ENCODE measurements around the gene RGS17.

The RGS17 gene

DNA sequence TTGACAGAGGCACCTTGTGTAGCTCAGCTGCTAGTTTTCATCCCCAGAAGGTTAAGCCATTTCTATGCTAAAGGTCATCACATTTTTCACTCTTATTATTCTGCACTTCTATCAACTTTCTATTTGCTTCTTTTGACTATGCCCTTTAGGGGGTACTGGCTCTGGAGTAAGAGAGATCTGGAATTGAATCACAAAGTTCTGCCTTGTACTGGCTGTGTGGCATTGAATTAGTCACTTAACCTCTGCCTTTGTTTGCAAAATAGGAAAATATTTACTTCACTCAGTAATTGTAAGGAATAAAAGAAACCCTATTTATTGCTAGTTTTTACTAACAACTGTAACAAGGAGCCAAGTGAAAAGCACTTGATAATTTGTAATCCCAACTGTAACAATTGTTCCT is 71.8 kb downstream of the RGS17 start:
- Histone ChIP-seq H3K9me2 (replicated peaks; ENCODE audit: low read depth, low read length) (no peaks in the 10 kb centered on the region), H3K4me1 (ENCODE audit: insufficient read depth, low read length, poor library complexity, severe bottlenecking) (no peaks in the 10 kb centered on the region), H3K36me3 (ENCODE audit: insufficient read depth, low read length) (no peaks in the 10 kb centered on the region), H2AFZ (ENCODE audit: low read length) (no peak overlapping the region), H3K4me2 (ENCODE audit: low read depth, low read length, poor library complexity, severe bottlenecking) (no peak overlapping the region), H3K4me3 (ENCODE audit: low read length, poor library complexity, severe bottlenecking) (no peak overlapping the region), H3K27me3 (ENCODE audit: insufficient read depth, low read length, poor library complexity, severe bottlenecking) (no peaks in the 10 kb centered on the region), H3K79me2 (ENCODE audit: insufficient read depth, low read length) (no peaks in the 10 kb centered on the region), H4K20me1 (ENCODE audit: insufficient read depth, low read length, poor library complexity, severe bottlenecking) (no peaks in the 10 kb centered on the region), H3K9ac (ENCODE audit: low read depth, low read length, poor library complexity, severe bottlenecking) (no peak overlapping the region), H3F3A (ENCODE audit: low read depth) (no peaks in the 10 kb centered on the region), H3K9me3 (ENCODE audit: insufficient read depth, low read depth, low read length) (no peaks in the 10 kb centered on the region)
- TF ChIP-seq, protein P1, sequence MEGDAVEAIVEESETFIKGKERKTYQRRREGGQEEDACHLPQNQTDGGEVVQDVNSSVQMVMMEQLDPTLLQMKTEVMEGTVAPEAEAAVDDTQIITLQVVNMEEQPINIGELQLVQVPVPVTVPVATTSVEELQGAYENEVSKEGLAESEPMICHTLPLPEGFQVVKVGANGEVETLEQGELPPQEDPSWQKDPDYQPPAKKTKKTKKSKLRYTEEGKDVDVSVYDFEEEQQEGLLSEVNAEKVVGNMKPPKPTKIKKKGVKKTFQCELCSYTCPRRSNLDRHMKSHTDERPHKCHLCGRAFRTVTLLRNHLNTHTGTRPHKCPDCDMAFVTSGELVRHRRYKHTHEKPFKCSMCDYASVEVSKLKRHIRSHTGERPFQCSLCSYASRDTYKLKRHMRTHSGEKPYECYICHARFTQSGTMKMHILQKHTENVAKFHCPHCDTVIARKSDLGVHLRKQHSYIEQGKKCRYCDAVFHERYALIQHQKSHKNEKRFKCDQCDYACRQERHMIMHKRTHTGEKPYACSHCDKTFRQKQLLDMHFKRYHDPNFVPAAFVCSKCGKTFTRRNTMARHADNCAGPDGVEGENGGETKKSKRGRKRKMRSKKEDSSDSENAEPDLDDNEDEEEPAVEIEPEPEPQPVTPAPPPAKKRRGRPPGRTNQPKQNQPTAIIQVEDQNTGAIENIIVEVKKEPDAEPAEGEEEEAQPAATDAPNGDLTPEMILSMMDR (conservative IDR thresholded peaks at IDR 0.05; ENCODE audit: low read length), result no peak
- no peak for TF ChIP-seq EZH2phosphoT487 (IDR thresholded peaks at IDR 0.05; ENCODE audit: borderline replicate concordance)

DNA sequence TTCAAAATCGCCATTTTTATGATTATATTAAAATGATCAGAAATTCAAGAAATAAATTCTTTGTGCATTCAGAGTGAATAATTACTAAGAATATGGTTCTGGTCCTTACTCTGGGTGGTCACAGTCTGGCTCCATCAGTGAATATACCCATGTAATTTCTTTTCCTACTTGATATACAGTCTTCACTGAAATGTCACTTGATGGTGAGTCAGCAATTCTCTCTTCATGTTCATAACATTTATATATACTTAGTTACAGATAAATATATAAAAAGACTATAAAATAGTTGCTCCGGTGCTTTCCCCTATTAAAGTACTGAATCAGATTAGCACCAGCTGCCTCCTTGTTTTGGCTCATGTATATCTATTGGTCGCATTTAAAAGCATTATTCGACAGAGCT is 72.2 kb downstream of the RGS17 start:
- no peaks in the 10 kb centered on the region for H3F3A ChIP-seq (ENCODE audit: low read depth)
- no peaks in the 10 kb centered on the region for H3K79me2 ChIP-seq (ENCODE audit: insufficient read depth, low read length)
- H3K4me1 ChIP-seq (ENCODE audit: insufficient read depth, low read length, poor library complexity, severe bottlenecking), result no peaks in the 10 kb centered on the region
- H3K4me2 ChIP-seq (ENCODE audit: low read depth, low read length, poor library complexity, severe bottlenecking), result no peak overlapping the region
- H3K27me3 ChIP-seq (ENCODE audit: insufficient read depth, low read length, poor library complexity, severe bottlenecking), result no peaks in the 10 kb centered on the region
- no peak overlapping the region for H2AFZ ChIP-seq (ENCODE audit: low read length)
- no peaks in the 10 kb centered on the region for H3K9me2 ChIP-seq (replicated peaks; ENCODE audit: low read depth, low read length)
- no peaks in the 10 kb centered on the region for H4K20me1 ChIP-seq (ENCODE audit: insufficient read depth, low read length, poor library complexity, severe bottlenecking)
- H3K9ac ChIP-seq (ENCODE audit: low read depth, low read length, poor library complexity, severe bottlenecking), result no peak overlapping the region
- no peak for TF ChIP-seq EZH2phosphoT487 (IDR thresholded peaks at IDR 0.05; ENCODE audit: borderline replicate concordance)
- TF ChIP-seq, protein P1 (conservative IDR thresholded peaks at IDR 0.05; ENCODE audit: low read length), result no peak
- no peak overlapping the region for H3K4me3 ChIP-seq (ENCODE audit: low read length, poor library complexity, severe bottlenecking)
- no peaks in the 10 kb centered on the region for H3K36me3 ChIP-seq (ENCODE audit: insufficient read depth, low read length)
- no peaks in the 10 kb centered on the region for H3K9me3 ChIP-seq (ENCODE audit: insufficient read depth, low read depth, low read length)

DNA sequence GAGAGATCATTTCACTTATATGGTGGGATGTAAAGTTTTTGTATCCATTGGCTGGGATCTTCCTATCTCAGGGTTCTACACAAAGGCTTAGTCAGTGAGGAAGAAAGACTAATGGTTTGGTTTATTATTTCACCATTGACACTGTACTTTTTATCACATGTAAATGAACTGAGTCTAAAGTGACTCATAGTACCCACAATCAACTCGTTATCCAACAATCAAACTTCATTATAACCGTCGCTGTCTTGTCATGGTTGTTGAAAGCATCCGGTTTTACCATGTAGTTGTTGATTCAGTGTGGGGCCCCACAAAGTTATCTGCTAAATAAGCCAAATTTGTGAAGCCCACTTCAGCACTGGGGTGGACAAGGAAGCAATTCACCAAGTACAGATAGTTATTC is 72.8 kb downstream of the RGS17 start:
- Histone ChIP-seq H4K20me1 (ENCODE audit: insufficient read depth, low read length, poor library complexity, severe bottlenecking) (no peaks in the 10 kb centered on the region), H3K79me2 (ENCODE audit: insufficient read depth, low read length) (no peaks in the 10 kb centered on the region), H3K4me3 (ENCODE audit: low read length, poor library complexity, severe bottlenecking) (no peak overlapping the region), H2AFZ (ENCODE audit: low read length) (no peak overlapping the region), H3K9me2 (replicated peaks; ENCODE audit: low read depth, low read length) (no peaks in the 10 kb centered on the region), H3K9me3 (ENCODE audit: insufficient read depth, low read depth, low read length) (no peaks in the 10 kb centered on the region), H3K9ac (ENCODE audit: low read depth, low read length, poor library complexity, severe bottlenecking) (no peak overlapping the region), H3F3A (ENCODE audit: low read depth) (no peaks in the 10 kb centered on the region), H3K36me3 (ENCODE audit: insufficient read depth, low read length) (no peaks in the 10 kb centered on the region), H3K4me1 (ENCODE audit: insufficient read depth, low read length, poor library complexity, severe bottlenecking) (no peaks in the 10 kb centered on the region), H3K27me3 (ENCODE audit: insufficient read depth, low read length, poor library complexity, severe bottlenecking) (no peaks in the 10 kb centered on the region), H3K4me2 (ENCODE audit: low read depth, low read length, poor library complexity, severe bottlenecking) (no peak overlapping the region)
- no peak for TF ChIP-seq EZH2phosphoT487 (IDR thresholded peaks at IDR 0.05; ENCODE audit: borderline replicate concordance)
- TF ChIP-seq, protein P1 (conservative IDR thresholded peaks at IDR 0.05; ENCODE audit: low read length), result no peak
